Osteocyte (in vitro differentiated cells): ENCODE results near the gene TRIM41. TPM values are rescaled to one million over a fixed set of nuclear protein-coding genes. Genes with fewer than 3 reads are reported as not detected.
A peak's percentile ranks its signal among the peaks of the same experiment; 100 is the strongest.

ENCODE experiments used
- DNase-seq: peaks from one replicate; pipeline ENCODE4 v3.0.0; 2021; ENCODE audit warnings: mixed read lengths; ENCODE audit not compliant: unreplicated experiment; ENCODE audit errors: extremely low spot score
- H3K27ac Mint-ChIP-seq: one replicate; pipeline ENCODE4 v1.8.0; 2021; ENCODE audit warnings: mild to moderate bottlenecking, mixed read lengths; ENCODE audit not compliant: unreplicated experiment
- H3K27me3 Mint-ChIP-seq: one replicate; pipeline ENCODE4 v1.8.0; 2021; ENCODE audit warnings: mixed read lengths; ENCODE audit not compliant: unreplicated experiment
- H3K36me3 Mint-ChIP-seq: one replicate; pipeline ENCODE4 v1.8.0; 2021; ENCODE audit warnings: mixed read lengths; ENCODE audit not compliant: unreplicated experiment
- H3K4me1 Mint-ChIP-seq: one replicate; pipeline ENCODE4 v1.8.0; 2021; ENCODE audit warnings: mixed read lengths; ENCODE audit not compliant: unreplicated experiment
- H3K4me3 Mint-ChIP-seq: one replicate; pipeline ENCODE4 v1.8.0; 2021; ENCODE audit warnings: mild to moderate bottlenecking, moderate library complexity, mixed read lengths; ENCODE audit not compliant: unreplicated experiment
- H3K9me3 Mint-ChIP-seq: one replicate; pipeline ENCODE4 v1.8.0; 2021; ENCODE audit warnings: mixed read lengths; ENCODE audit not compliant: unreplicated experiment
- CTCF ChIP-seq: fragments of 200-600 bp; sonication (generic); IDR thresholded peaks from 2 replicates; pipeline ENCODE4 v1.5.0; 2021; ENCODE audit warnings: antibody characterized with exemption, mild to moderate bottlenecking, moderate library complexity
- total RNA-seq: library from RNA; stranded (reverse); gene quantifications from 2 replicates; pipeline ENCODE4 v1.2.1, GENCODE V29; 2021

Gene TRIM41
- total RNA-seq, 1 donor from 2014 or later, result 27.1 TPM

- Mint-ChIP-seq H3K27ac (peak overlapping the region; percentile 64), H3K4me1 (peaks cover 38% of the 10 kb centered on the region), H3K9me3 (no peaks in the 10 kb centered on the region), H3K27me3 (no peaks in the 10 kb centered on the region), H3K4me3 (peak overlapping the region; percentile 27), H3K36me3 (no peaks in the 10 kb centered on the region)
- no peak for DNase-seq
- no peak for TF ChIP-seq CTCF
These were observed 3.6 kb upstream of the TRIM41 start for GRCh38 chr5:181219262-181220177.

- no peaks in the 10 kb centered on the region for H3K36me3 Mint-ChIP-seq
- no peaks in the 10 kb centered on the region for H3K9me3 Mint-ChIP-seq
- TF ChIP-seq CTCF, result no peak
- H3K27ac Mint-ChIP-seq, result peak overlapping the region; percentile 64
- no peaks in the 10 kb centered on the region for H3K27me3 Mint-ChIP-seq
- DNase-seq, result no peak
- H3K4me3 Mint-ChIP-seq, result peak overlapping the region; percentile 27
- peaks cover 42% of the 10 kb centered on the region for H3K4me1 Mint-ChIP-seq
These were observed 2.9 kb upstream of the TRIM41 start for GRCh38 chr5:181220178-181220515.

- H3K27ac Mint-ChIP-seq, result peak overlapping the region; percentile 97
These were observed 1.8 kb upstream of the TRIM41 start for GRCh38 chr5:181221105-181221791.

GRCh38 chr5:181221792-181222629 is 1.1 kb upstream of the TRIM41 start:
- TF ChIP-seq CTCF, result no peak
- H3K4me1 Mint-ChIP-seq, result peaks cover 39% of the 10 kb centered on the region
- peak overlapping the region; percentile 94 for H3K4me3 Mint-ChIP-seq
- H3K27ac Mint-ChIP-seq, result peak overlapping the region; percentile 97
- no peaks in the 10 kb centered on the region for H3K27me3 Mint-ChIP-seq
- DNase-seq, result peak; percentile 97
- no peaks in the 10 kb centered on the region for H3K9me3 Mint-ChIP-seq
- H3K36me3 Mint-ChIP-seq, result no peaks in the 10 kb centered on the region

More at GRCh38 chr5:181221105-181221791, 1.8 kb upstream of the TRIM41 start:
- H3K27me3 Mint-ChIP-seq, result no peaks in the 10 kb centered on the region
- H3K36me3 Mint-ChIP-seq, result no peaks in the 10 kb centered on the region
- H3K9me3 Mint-ChIP-seq, result no peaks in the 10 kb centered on the region
- H3K4me1 Mint-ChIP-seq, result peaks cover 42% of the 10 kb centered on the region
- DNase-seq, result no peak
- no peak for TF ChIP-seq CTCF
- peak overlapping the region; percentile 94 for H3K4me3 Mint-ChIP-seq
